H7 (cell line): ENCODE measurements around the gene ERH. TPM values are rescaled to one million over a fixed set of nuclear protein-coding genes. Genes with fewer than 3 reads are reported as not detected.
A peak's percentile ranks its signal among the peaks of the same experiment; 100 is the strongest.
"Not testable (repeated sequence)": the region's sequence is repeated elsewhere in the genome, so short reads cannot be mapped to it uniquely, and the experiment has no call there.

Source experiments
- DNase-seq: peaks from one replicate; pipeline ENCODE4 v3.0.0; 2012
- H3K27me3 ChIP-seq: 2 replicates; pipeline ENCODE4 v1.6.0; 2011; ENCODE audit warnings: mild to moderate bottlenecking, low read length; ENCODE audit not compliant: control insufficient read depth, insufficient read depth
- H3K36me3 ChIP-seq: replicated peaks from 2 replicates; pipeline ENCODE4 v1.5.1; 2011; ENCODE audit warnings: low read length; ENCODE audit not compliant: control insufficient read depth, insufficient read depth
- H3K4me3 ChIP-seq: 2 replicates; pipeline ENCODE4 v1.5.1; 2011; ENCODE audit warnings: low read depth, mild to moderate bottlenecking, control low read depth, low read length, moderate library complexity; ENCODE audit not compliant: insufficient read depth
- total RNA-seq: library from RNA; depleted of rRNA; stranded (reverse); fragments of >200 nt; shearing (Covaris generic); gene quantifications from 2 replicates; pipeline ENCODE4 v1.2.3, GENCODE V29; 2014; rRNA removed

Gene ERH
- total RNA-seq = 207 and 394 TPM in 2 replicates

GRCh38 chr14:69398053-69398817, at the start of gene ERH, which contains the start of gene SLC39A9:
ERH (minus strand) TSS chr14:69398299; CDS start chr14:69398233, 66 bp downstream.
SLC39A9 (plus strand) TSS chr14:69398692; CDS start chr14:69399370, 678 bp downstream.
- Histone ChIP-seq H3K36me3 (peaks cover 15% of the 10 kb centered on the region), H3K4me3 (peak within 1 kb of the TSS; percentile 87)

GRCh38 chr14:69443296-69443805, 45.3 kb upstream of the ERH start:
- Histone ChIP-seq H3K36me3 (no peaks in the 10 kb centered on the region), H3K27me3 (no peaks in the 10 kb centered on the region), H3K4me3 (no peak overlapping the region)
- DNase-seq = no peak

More at GRCh38 chr14:69398053-69398817, at the start of gene ERH, which contains the start of gene SLC39A9:
- no peaks in the 10 kb centered on the region for H3K27me3 ChIP-seq
- peak; percentile 91 for DNase-seq

DNA sequence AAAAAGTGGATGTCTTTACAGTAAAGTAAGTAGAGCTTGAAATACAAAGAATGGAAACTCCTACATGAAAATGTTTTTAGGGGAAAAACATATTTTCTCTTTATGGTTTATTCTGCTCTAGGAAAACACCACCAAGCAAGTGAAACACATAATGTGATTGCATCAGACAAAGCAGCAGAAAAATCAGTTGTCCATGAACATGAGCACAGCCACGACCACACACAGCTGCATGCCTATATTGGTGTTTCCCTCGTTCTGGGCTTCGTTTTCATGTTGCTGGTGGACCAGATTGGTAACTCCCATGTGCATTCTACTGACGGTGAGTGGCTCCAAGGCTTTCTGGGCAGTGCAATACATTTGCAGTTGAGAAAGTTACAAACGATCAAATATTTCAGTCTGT, 43.8 kb upstream of the ERH start:
- Histone ChIP-seq H3K4me3 (no peak overlapping the region), H3K27me3 (no peaks in the 10 kb centered on the region), H3K36me3 (no peaks in the 10 kb centered on the region)
- no peak for DNase-seq

GRCh38 chr14:69439521-69440270, 41.6 kb upstream of the ERH start:
- Histone ChIP-seq H3K36me3 (no peaks in the 10 kb centered on the region), H3K4me3 (no peak overlapping the region), H3K27me3 (no peaks in the 10 kb centered on the region)
- peak; percentile 32 for DNase-seq

DNA sequence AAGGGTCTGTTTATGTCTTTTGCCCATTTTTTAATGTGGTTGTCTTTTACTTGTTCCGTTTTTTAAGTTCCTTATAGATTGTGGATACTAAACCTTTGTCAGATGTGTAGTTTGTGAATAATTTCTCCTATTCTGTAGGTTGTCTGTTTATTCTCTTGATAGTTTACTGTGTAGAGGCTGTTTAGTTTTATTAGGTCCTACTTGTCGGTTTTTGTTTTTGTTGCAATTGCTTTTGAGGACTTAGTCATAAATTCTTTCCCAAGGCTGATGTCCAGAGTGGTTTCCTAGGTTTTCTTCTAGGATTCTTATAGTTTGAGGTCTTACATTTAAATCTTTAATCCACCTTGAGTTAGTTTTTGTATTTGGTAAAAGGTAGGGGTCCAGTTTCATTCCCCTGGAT, 34.3 kb upstream of the ERH start:
- H3K27me3 ChIP-seq = no peaks in the 10 kb centered on the region
- no peak for DNase-seq
- H3K36me3 ChIP-seq = no peaks in the 10 kb centered on the region; the same call in 1 of the 2 replicates
- no peak overlapping the region for H3K4me3 ChIP-seq

GRCh38 chr14:69430306-69430939, 32.3 kb upstream of the ERH start:
- no peaks in the 10 kb centered on the region for H3K27me3 ChIP-seq
- DNase-seq = no peak
- no peak overlapping the region for H3K4me3 ChIP-seq
- H3K36me3 ChIP-seq = peaks cover 1% of the 10 kb centered on the region

DNA sequence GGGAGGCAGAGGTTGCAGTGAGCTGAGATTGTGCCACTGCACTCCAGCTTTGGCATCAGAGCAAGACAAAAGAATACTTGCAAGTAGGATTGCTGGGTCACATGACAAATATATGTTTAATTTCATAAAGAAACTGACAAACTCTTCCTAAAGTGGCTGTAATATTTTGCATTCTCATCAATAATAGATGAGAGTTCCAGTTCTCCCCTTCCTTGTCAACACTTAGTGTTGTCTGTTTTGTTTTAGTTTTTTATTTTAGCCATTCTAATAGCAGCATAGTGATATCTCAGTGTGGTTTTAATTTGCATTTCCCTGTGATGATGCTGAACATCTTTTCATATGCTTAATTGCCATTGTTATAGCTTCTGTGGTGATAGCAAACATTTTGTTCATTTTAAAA, 31.5 kb upstream of the ERH start:
- no peak for DNase-seq
- Histone ChIP-seq H3K4me3 (no peak overlapping the region), H3K27me3 (no peaks in the 10 kb centered on the region), H3K36me3 (peaks cover 1% of the 10 kb centered on the region)

- no peak overlapping the region for H3K4me3 ChIP-seq
- peaks cover 1% of the 10 kb centered on the region for H3K36me3 ChIP-seq
- H3K27me3 ChIP-seq = no peaks in the 10 kb centered on the region
- no peak for DNase-seq
Measured at GRCh38 chr14:69428289-69428998, 30.3 kb upstream of the ERH start.

- H3K27me3 ChIP-seq = no peaks in the 10 kb centered on the region
- H3K36me3 ChIP-seq = peaks cover 1% of the 10 kb centered on the region
- DNase-seq = no peak
- no peak overlapping the region for H3K4me3 ChIP-seq
Measured at GRCh38 chr14:69427596-69427995, 29.5 kb upstream of the ERH start.

DNA sequence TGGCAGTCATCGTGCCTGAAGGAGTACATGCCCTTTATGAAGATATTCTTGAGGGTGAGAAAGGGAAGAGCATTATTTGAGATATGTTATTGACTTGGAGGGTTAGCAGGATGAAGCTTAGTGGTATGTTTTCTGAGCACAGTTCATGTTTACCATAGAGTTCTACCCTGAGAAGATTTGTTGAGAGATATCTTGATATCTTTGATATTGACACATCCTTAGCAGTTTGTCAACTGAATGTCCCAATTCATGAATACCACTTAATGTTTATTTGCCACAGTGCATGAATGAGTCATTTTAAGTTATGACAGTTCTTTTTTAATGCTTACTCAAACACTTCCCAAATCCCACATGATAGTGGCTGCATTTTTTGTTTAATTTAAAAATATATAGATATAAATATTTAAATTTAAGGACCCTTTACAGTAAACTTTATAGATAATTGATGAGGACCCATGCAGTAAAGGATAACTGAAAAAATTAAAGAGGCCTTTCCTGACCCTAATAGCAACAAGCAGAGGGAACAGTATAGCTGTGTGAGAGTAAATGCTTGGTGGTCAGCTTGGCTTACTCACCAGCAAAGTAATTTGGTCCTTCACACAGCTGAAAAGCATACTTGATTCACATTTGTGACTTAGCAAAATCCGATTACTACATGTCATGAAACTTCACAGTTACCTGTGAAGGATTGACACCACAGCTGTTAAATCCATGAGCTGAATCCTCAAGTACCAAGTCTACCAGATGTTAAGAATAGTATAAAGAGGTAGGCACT, 26.2 kb upstream of the ERH start:
- peaks cover 1% of the 10 kb centered on the region for H3K36me3 ChIP-seq
- no peak for DNase-seq
- no peak overlapping the region for H3K4me3 ChIP-seq
- no peaks in the 10 kb centered on the region for H3K27me3 ChIP-seq

GRCh38 chr14:69423279-69423678, 25.2 kb upstream of the ERH start:
- no peak for DNase-seq
- Histone ChIP-seq H3K27me3 (no peaks in the 10 kb centered on the region), H3K4me3 (no peak overlapping the region), H3K36me3 (peaks cover 1% of the 10 kb centered on the region)

DNA sequence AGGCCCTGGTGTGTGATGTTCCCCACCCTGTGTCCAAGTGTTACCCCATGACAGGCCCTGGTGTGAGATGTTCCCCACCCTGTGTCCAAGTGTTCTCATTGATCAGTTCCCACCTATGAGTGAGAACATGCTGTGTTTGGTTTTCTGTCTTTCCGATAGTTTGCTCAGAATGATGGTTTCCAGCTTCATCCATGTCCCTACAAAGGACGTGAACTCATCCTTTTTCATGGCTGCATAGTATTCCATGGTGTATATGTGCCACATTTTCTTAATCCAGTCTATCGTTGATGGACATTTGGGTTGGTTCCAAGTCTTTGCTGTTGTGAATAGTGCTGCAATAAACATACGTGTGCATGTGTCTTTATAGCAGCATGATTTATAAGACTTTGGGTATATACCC, 18.0 kb upstream of the ERH start:
- not testable (repeated sequence) for DNase-seq, H3K27me3 ChIP-seq, H3K36me3 ChIP-seq, H3K4me3 ChIP-seq

DNA sequence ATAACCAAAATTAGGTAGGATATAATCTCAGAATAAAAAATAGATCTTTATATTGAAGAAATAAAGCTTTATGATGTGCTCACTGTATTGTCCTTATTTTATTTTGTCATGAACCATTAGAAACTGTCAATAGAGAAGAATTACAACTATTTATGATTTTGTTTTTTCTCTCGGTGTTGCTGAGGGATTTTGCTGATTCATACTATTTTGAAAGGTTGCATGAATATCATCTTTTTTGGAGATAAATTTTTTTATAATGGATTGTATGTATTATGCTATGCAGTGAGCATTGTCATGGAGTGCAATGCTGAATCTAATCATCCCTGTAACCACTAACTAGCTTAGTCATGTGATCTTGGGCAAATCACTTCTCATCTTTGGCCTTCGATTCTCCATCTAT, 15.4 kb upstream of the ERH start:
- DNase-seq = no peak
- H3K36me3 ChIP-seq = no peaks in the 10 kb centered on the region

More for the DNA sequence above, 15.4 kb upstream of the ERH start:
- Histone ChIP-seq H3K27me3 (no peaks in the 10 kb centered on the region), H3K4me3 (no peak overlapping the region)
